H1 (cell line): ENCODE measurements around the gene GRAMD1B.

Experiments used
- BRCA1 ChIP-seq: IDR thresholded peaks from 2 replicates; pipeline ENCODE4 v1.6.1; 2012; ENCODE audit warnings: low read depth, low read length, improper control_type of control experiment
- CBX5 ChIP-seq: fragments of 300-800, 300-1000 bp; sonication (generic); IDR thresholded peaks from 2 replicates; pipeline ENCODE4 v1.7.1; 2016; ENCODE audit warnings: antibody characterized with exemption, low read length, low read depth
- CHD2 ChIP-seq: IDR thresholded peaks from 2 replicates; pipeline ENCODE4 v1.6.1; 2012; ENCODE audit warnings: low read length, improper control_type of control experiment
- EP300 ChIP-seq, 2 experiments: IDR thresholded peaks; 1 replicate in 1 of 2; 2 replicates in 1 of 2; pipeline ENCODE4 v1.6.1; 2011 to 2012; ENCODE audit warnings: low read depth in 2 of 2, low read length in 2 of 2, mild to moderate bottlenecking in 2 of 2, borderline replicate concordance in 1 of 2, inconsistent platforms in 1 of 2, moderate library complexity in 1 of 2
- POLR2AphosphoS5 ChIP-seq: IDR thresholded peaks from 2 replicates; pipeline ENCODE4 v1.6.1; 2011; ENCODE audit warnings: low read depth, low read length
- RAD21 ChIP-seq, 2 experiments: IDR thresholded peaks in 1 of 2; conservative IDR thresholded peaks in 1 of 2; 2 replicates each; pipeline ENCODE4 v1.6.1; 2011; ENCODE audit warnings: low read depth in 2 of 2, low read length in 2 of 2, improper control_type of control experiment in 1 of 2, inconsistent platforms in 1 of 2, mild to moderate bottlenecking in 1 of 2, moderate library complexity in 1 of 2
- RFX5 ChIP-seq: IDR thresholded peaks from 2 replicates; pipeline ENCODE4 v1.6.1; 2011; ENCODE audit warnings: low read depth, low read length, improper control_type of control experiment, borderline replicate concordance
- SP2 ChIP-seq: IDR thresholded peaks from 2 replicates; pipeline ENCODE4 v1.6.1; 2012; ENCODE audit warnings: mild to moderate bottlenecking, low read length, inconsistent platforms
- SUZ12 ChIP-seq: fragments of 200-600 bp; sonication (generic); IDR thresholded peaks from 2 replicates; pipeline ENCODE4 v1.6.1; 2012; ENCODE audit warnings: mild to moderate bottlenecking, inconsistent platforms, low read length, moderate library complexity, mixed read lengths
- TF ChIP-seq, protein P1 (sequence below), 3 experiments: IDR thresholded peaks; 1 replicate in 2 of 3; 2 replicates in 1 of 3; pipeline versions ENCODE4 v1.5.1 to v1.6.1; 2011; ENCODE audit warnings: low read length in 3 of 3, mild to moderate bottlenecking in 3 of 3, inconsistent platforms in 2 of 3, low read depth in 1 of 3, moderate library complexity in 1 of 3; ENCODE audit not compliant: insufficient read depth in 1 of 3; ENCODE audit errors: control extremely low read depth in 1 of 3
- TF ChIP-seq, protein P2 (sequence below): IDR thresholded peaks from 2 replicates; pipeline ENCODE4 v1.6.1; 2012; ENCODE audit warnings: inconsistent platforms
- TF ChIP-seq, protein P3 (sequence below): IDR thresholded peaks from 2 replicates; pipeline ENCODE4 v1.6.1; 2011; ENCODE audit warnings: low read length, improper control_type of control experiment

DNA sequence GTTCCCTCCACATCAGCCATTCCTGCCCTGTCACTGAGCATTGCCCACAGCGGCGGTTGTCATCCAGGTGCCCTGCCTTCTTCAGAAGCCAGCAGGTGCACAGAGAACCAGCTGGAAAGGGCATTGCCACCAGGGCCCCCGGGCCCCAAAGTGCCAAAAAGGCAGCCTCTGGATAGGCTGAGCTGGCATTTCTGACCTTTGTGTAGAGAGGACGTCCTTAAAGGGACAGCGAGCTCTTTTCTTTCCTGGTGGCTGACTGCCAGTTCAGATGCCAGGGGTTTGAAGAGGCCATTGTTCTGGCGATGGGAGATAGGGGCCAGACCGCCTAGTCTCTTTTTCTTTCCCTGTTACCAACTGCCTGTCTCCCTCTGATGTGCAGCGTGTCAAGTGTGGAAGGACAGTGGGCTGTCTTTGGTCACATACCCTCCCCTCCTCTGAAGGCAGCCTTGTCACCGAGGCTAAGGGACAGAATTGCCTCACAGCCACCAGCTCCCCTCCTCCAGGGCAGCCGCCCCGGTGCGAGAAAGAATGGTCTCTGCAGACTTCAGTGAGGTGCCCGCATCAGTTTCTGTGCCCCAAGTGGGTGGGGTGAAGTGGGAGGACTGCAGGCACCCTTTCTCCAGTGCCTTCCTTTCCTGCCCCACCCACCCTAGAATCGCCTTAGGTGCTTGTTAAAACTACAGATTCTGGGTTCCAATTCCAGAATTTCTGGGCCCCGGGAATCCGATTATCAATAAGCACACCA, 114.7 kb downstream of the GRAMD1B start:
- TF ChIP-seq, protein P1, sequence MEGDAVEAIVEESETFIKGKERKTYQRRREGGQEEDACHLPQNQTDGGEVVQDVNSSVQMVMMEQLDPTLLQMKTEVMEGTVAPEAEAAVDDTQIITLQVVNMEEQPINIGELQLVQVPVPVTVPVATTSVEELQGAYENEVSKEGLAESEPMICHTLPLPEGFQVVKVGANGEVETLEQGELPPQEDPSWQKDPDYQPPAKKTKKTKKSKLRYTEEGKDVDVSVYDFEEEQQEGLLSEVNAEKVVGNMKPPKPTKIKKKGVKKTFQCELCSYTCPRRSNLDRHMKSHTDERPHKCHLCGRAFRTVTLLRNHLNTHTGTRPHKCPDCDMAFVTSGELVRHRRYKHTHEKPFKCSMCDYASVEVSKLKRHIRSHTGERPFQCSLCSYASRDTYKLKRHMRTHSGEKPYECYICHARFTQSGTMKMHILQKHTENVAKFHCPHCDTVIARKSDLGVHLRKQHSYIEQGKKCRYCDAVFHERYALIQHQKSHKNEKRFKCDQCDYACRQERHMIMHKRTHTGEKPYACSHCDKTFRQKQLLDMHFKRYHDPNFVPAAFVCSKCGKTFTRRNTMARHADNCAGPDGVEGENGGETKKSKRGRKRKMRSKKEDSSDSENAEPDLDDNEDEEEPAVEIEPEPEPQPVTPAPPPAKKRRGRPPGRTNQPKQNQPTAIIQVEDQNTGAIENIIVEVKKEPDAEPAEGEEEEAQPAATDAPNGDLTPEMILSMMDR (IDR thresholded peaks at IDR 0.05; ENCODE audit: control extremely low read depth in 1 of 3, insufficient read depth in 1 of 3, low read depth in 1 of 3, low read length in 3 of 3): no peak
- TF ChIP-seq RFX5 (no peak), CHD2 (no peak), POLR2AphosphoS5 (no peak), SP2 (no peak), EP300 (IDR thresholded peaks at IDR 0.05; ENCODE audit: borderline replicate concordance in 1 of 2, low read depth in 2 of 2, low read length in 2 of 2) (no peak), RAD21 (IDR thresholded peaks at IDR 0.05 in 1 of 2, conservative IDR thresholded peaks at IDR 0.05 in 1 of 2; ENCODE audit: low read depth in 2 of 2, low read length in 2 of 2) (no peak), BRCA1 (no peak), SUZ12 (no peak), CBX5 (no peak)
- TF ChIP-seq, protein P2, sequence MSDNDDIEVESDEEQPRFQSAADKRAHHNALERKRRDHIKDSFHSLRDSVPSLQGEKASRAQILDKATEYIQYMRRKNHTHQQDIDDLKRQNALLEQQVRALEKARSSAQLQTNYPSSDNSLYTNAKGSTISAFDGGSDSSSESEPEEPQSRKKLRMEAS: no peak
- TF ChIP-seq, protein P3, sequence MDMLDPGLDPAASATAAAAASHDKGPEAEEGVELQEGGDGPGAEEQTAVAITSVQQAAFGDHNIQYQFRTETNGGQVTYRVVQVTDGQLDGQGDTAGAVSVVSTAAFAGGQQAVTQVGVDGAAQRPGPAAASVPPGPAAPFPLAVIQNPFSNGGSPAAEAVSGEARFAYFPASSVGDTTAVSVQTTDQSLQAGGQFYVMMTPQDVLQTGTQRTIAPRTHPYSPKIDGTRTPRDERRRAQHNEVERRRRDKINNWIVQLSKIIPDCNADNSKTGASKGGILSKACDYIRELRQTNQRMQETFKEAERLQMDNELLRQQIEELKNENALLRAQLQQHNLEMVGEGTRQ: no peak
